EH (cell line): Measurements from ENCODE around the gene BRD3.

Experiments used
- DNase-seq: peaks from one replicate; pipeline ENCODE4 v3.0.0-alpha.2; 2015; ENCODE audit warnings: low read depth

BRD3 gene

GRCh38 chr9:134024828-134025605 is 42.8 kb downstream of the BRD3 start, which contains the start of gene BRD3OS:
TSS of gene BRD3OS (plus strand) at chr9:134025481. CDS start at chr9:134026748, 1,267 bp downstream.
- peak; percentile 100 for DNase-seq

GRCh38 chr9:134024214-134024792 is 43.5 kb downstream of the BRD3 start:
- DNase-seq = no peak

- DNase-seq = no peak
Observed at GRCh38 chr9:134014946-134015345, 52.9 kb downstream of the BRD3 start.

- DNase-seq = no peak
Observed at GRCh38 chr9:134011401-134011800, 56.4 kb downstream of the BRD3 start.

GRCh38 chr9:134010310-134011173 is 57.3 kb downstream of the BRD3 start:
- peak; percentile 16 for DNase-seq

- no peak for DNase-seq
Observed at GRCh38 chr9:134007571-134007970, 60.3 kb downstream of the BRD3 start.

- DNase-seq = peak; percentile 10
Observed at GRCh38 chr9:134007150-134007549, 60.7 kb downstream of the BRD3 start.

GRCh38 chr9:134005381-134005780 is 62.4 kb downstream of the BRD3 start:
- DNase-seq = no peak

- DNase-seq = no peak
Observed at GRCh38 chr9:134004881-134005280, 62.9 kb downstream of the BRD3 start.

- DNase-seq = no peak
Observed at GRCh38 chr9:134004131-134004873, 63.5 kb downstream of the BRD3 start.

GRCh38 chr9:134003237-134003636 is 64.6 kb downstream of the BRD3 start:
- no peak for DNase-seq

GRCh38 chr9:134002796-134003195 is 65.0 kb downstream of the BRD3 start:
- no peak for DNase-seq

GRCh38 chr9:133999851-134000265 is 68.0 kb downstream of the BRD3 start:
- DNase-seq = no peak

- peak; percentile 49 for DNase-seq
Observed at GRCh38 chr9:133998915-133999595, 68.8 kb downstream of the BRD3 start.

- DNase-seq = no peak
Observed at GRCh38 chr9:133997584-133997983, 70.2 kb downstream of the BRD3 start.

GRCh38 chr9:133996531-133997520 is 71.0 kb downstream of the BRD3 start:
- DNase-seq = peak; percentile 20

GRCh38 chr9:133995012-133995896 is 72.6 kb downstream of the BRD3 start:
- DNase-seq = peak; percentile 33

GRCh38 chr9:133994353-133995011 is 73.3 kb downstream of the BRD3 start:
- DNase-seq = peak; percentile 71
